Measurements from ENCODE around the gene APP. TPM values are rescaled to one million over a fixed set of nuclear protein-coding genes. Genes with fewer than 3 reads are reported as not detected.

APP gene
- total and polyA plus RNA-seq, 7 donors: 71.7 to 355 (median 270) TPM

- H3K4me3 ChIP-seq: no peak overlapping the region
- peaks cover 0 to 6% (median 0%) of the 10 kb centered on the region in 4 donors for H3K4me1 ChIP-seq
- peak in 1 of 4 donors; percentile 40 for TF ChIP-seq POLR2AphosphoS5 (IDR thresholded peaks at IDR 0.05)
- no peak for TF ChIP-seq EP300 (IDR thresholded peaks at IDR 0.05)
- no peaks in the 10 kb centered on the region for H3K27me3 ChIP-seq
- H3K9me3 ChIP-seq: no peaks in the 10 kb centered on the region
- no peak for DNase-seq
- intact Hi-C loops (cut with DNase I): no loop called here
- WGBS, 2 donors: 66 to 74% methylated on average over 3 of the region's 3 CpGs
- H3K36me3 ChIP-seq: peaks cover 0 to 33% (median 0%) of the 10 kb centered on the region in 4 donors
- no peak overlapping the region for H3K27ac ChIP-seq
Measured at GRCh38 chr21:25983745-25984144, 186.8 kb downstream of the APP start.

- Histone ChIP-seq H3K4me1 (peaks cover 0 to 6% (median 0%) of the 10 kb centered on the region in 4 donors), H3K36me3 (peaks cover 0 to 49% (median 3%) of the 10 kb centered on the region in 4 donors), H3K27ac (no peak overlapping the region), H3K4me3 (no peak overlapping the region), H3K9me3 (no peaks in the 10 kb centered on the region), H3K27me3 (no peaks in the 10 kb centered on the region)
- no peak for DNase-seq
- intact Hi-C loops (cut with DNase I): no loop called here
- TF ChIP-seq POLR2AphosphoS5 (IDR thresholded peaks at IDR 0.05) (no peak), POLR2A (IDR thresholded peaks at IDR 0.05) (no peak), EP300 (IDR thresholded peaks at IDR 0.05) (no peak), CTCF (IDR thresholded peaks at IDR 0.05) (no peak)
- WGBS, 2 donors: 87 to 96% methylated on average over 3 of the region's 3 CpGs
Measured at GRCh38 chr21:25980710-25981109, 189.9 kb downstream of the APP start.

- DNase-seq: no peak
- Histone ChIP-seq H3K4me3 (no peak overlapping the region), H3K4me1 (peaks cover 0 to 6% (median 0%) of the 10 kb centered on the region in 4 donors), H3K9me3 (no peaks in the 10 kb centered on the region), H3K27ac (no peak overlapping the region), H3K36me3 (peaks cover 0 to 49% (median 8%) of the 10 kb centered on the region in 4 donors), H3K27me3 (no peaks in the 10 kb centered on the region)
- 55 to 69% methylated on average over 9 of the region's 9 CpGs for WGBS, 2 donors
- intact Hi-C loops (cut with DNase I): no loop called here
- no peak for TF ChIP-seq CTCF (IDR thresholded peaks at IDR 0.05)
- no peak for TF ChIP-seq POLR2A (IDR thresholded peaks at IDR 0.05)
- no peak for TF ChIP-seq EP300 (IDR thresholded peaks at IDR 0.05)
- no peak for TF ChIP-seq POLR2AphosphoS5 (IDR thresholded peaks at IDR 0.05)
Measured at GRCh38 chr21:25979845-25980616, 190.5 kb downstream of the APP start.

- H3K27ac ChIP-seq: no peak overlapping the region
- intact Hi-C loops (cut with DNase I): no loop called here
Measured at GRCh38 chr21:25977068-25977611, 193.4 kb downstream of the APP start.

GRCh38 chr21:25974964-25975363 lies 195.6 kb downstream of the APP start:
- intact Hi-C loops (cut with DNase I): no loop called here
- Histone ChIP-seq H3K9me3 (no peaks in the 10 kb centered on the region), H3K27ac (no peak overlapping the region), H3K4me3 (no peak overlapping the region), H3K4me1 (no peaks in the 10 kb centered on the region), H3K27me3 (no peaks in the 10 kb centered on the region), H3K36me3 (peaks cover 0 to 70% (median 25%) of the 10 kb centered on the region in 4 donors)
- TF ChIP-seq CTCF (IDR thresholded peaks at IDR 0.05) (no peak), POLR2AphosphoS5 (IDR thresholded peaks at IDR 0.05) (no peak), EP300 (IDR thresholded peaks at IDR 0.05) (no peak), POLR2A (IDR thresholded peaks at IDR 0.05) (no peak)
- DNase-seq: no peak
- 95% methylated on average over 8 of the region's 8 CpGs for WGBS, 2 donors

More at GRCh38 chr21:25977068-25977611, 193.4 kb downstream of the APP start:
- Histone ChIP-seq H3K4me1 (no peaks in the 10 kb centered on the region), H3K27me3 (no peaks in the 10 kb centered on the region), H3K9me3 (no peaks in the 10 kb centered on the region), H3K36me3 (peaks cover 0 to 74% (median 20%) of the 10 kb centered on the region in 4 donors), H3K4me3 (no peak overlapping the region)
- DNase-seq: no peak
- no peak for TF ChIP-seq EP300 (IDR thresholded peaks at IDR 0.05)
